Measurements from ENCODE around the gene CDKL1.

The CDKL1 gene

GRCh38 chr14:50321009-50321660, 75.5 kb downstream of the CDKL1 start (continued):
- TF ChIP-seq, protein P1, sequence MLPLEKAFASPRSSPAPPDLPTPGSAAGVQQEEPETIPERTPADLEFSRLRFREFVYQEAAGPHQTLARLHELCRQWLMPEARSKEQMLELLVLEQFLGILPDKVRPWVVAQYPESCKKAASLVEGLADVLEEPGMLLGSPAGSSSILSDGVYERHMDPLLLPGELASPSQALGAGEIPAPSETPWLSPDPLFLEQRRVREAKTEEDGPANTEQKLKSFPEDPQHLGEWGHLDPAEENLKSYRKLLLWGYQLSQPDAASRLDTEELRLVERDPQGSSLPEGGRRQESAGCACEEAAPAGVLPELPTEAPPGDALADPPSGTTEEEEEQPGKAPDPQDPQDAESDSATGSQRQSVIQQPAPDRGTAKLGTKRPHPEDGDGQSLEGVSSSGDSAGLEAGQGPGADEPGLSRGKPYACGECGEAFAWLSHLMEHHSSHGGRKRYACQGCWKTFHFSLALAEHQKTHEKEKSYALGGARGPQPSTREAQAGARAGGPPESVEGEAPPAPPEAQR (tag by site-specific recombination; IDR thresholded peaks at IDR 0.05): no peak
- no peak for TF ChIP-seq ZNF513 (tag by site-specific recombination; IDR thresholded peaks at IDR 0.05)
- TF ChIP-seq ZFP41 (tag by site-specific recombination; IDR thresholded peaks at IDR 0.05; ENCODE audit: borderline replicate concordance): no peak
- no peak for TF ChIP-seq ZNF792 (tag by site-specific recombination; IDR thresholded peaks at IDR 0.05)
- TF ChIP-seq ZNF362 (tag by site-specific recombination; IDR thresholded peaks at IDR 0.05): peak; percentile 99
- TF ChIP-seq ATF2 (tag by site-specific recombination; IDR thresholded peaks at IDR 0.05; ENCODE audit: low read depth): peak; percentile 58; the same call in 1 of the 2 replicates
- TF ChIP-seq, protein P2, sequence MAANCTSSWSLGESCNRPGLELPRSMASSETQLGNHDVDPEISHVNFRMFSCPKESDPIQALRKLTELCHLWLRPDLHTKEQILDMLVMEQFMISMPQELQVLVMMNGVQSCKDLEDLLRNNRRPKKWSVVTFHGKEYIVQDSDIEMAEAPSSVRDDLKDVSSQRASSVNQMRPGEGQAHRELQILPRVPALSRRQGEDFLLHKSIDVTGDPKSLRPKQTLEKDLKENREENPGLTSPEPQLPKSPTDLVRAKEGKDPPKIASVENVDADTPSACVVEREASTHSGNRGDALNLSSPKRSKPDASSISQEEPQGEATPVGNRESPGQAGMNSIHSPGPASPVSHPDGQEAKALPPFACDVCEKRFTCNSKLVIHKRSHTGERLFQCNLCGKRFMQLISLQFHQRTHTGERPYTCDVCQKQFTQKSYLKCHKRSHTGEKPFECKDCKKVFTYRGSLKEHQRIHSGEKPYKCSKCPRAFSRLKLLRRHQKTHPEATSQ (tag by site-specific recombination; IDR thresholded peaks at IDR 0.05): no peak
- peak; percentile 81; the same call in 1 of the 2 replicates for TF ChIP-seq ZNF394 (tag by site-specific recombination; IDR thresholded peaks at IDR 0.05; ENCODE audit: borderline replicate concordance)
- no peak for TF ChIP-seq ZNF214 (tag by site-specific recombination; IDR thresholded peaks at IDR 0.05; ENCODE audit: borderline replicate concordance)
- TF ChIP-seq ZNF404 (tag by site-specific recombination; IDR thresholded peaks at IDR 0.05): no peak
- TF ChIP-seq ZNF24 (tag by site-specific recombination; IDR thresholded peaks at IDR 0.05): peak; percentile 93
- TF ChIP-seq, protein P3, sequence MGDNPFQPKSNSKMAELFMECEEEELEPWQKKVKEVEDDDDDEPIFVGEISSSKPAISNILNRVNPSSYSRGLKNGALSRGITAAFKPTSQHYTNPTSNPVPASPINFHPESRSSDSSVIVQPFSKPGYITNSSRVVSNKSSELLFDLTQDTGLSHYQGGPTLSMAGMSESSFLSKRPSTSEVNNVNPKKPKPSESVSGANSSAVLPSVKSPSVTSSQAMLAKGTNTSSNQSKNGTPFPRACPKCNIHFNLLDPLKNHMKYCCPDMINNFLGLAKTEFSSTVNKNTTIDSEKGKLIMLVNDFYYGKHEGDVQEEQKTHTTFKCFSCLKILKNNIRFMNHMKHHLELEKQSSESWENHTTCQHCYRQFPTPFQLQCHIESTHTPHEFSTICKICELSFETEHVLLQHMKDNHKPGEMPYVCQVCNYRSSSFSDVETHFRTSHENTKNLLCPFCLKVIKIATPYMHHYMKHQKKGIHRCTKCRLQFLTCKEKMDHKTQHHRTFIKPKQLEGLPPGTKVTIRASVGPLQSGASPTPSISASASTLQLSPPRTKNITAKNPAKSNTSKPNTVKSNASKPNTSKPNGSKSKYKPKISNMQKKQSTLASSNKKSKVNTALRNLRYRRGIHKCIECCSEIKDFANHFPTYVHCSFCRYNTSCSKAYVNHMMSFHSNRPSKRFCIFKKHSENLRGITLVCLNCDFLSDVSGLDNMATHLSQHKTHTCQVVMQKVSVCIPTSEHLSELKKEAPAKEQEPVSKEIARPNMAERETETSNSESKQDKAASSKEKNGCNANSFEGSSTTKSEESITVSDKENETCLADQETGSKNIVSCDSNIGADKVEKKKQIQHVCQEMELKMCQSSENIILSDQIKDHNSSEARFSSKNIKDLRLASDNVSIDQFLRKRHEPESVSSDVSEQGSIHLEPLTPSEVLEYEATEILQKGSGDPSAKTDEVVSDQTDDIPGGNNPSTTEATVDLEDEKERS (tag by site-specific recombination; IDR thresholded peaks at IDR 0.05): no peak
- peak; percentile 39; the same call in 1 of the 2 replicates for TF ChIP-seq ZNF2 (tag by site-specific recombination; IDR thresholded peaks at IDR 0.05)
- peak; percentile 70 for TF ChIP-seq SP2 (tag by site-specific recombination; IDR thresholded peaks at IDR 0.05)
- TF ChIP-seq, protein P4, sequence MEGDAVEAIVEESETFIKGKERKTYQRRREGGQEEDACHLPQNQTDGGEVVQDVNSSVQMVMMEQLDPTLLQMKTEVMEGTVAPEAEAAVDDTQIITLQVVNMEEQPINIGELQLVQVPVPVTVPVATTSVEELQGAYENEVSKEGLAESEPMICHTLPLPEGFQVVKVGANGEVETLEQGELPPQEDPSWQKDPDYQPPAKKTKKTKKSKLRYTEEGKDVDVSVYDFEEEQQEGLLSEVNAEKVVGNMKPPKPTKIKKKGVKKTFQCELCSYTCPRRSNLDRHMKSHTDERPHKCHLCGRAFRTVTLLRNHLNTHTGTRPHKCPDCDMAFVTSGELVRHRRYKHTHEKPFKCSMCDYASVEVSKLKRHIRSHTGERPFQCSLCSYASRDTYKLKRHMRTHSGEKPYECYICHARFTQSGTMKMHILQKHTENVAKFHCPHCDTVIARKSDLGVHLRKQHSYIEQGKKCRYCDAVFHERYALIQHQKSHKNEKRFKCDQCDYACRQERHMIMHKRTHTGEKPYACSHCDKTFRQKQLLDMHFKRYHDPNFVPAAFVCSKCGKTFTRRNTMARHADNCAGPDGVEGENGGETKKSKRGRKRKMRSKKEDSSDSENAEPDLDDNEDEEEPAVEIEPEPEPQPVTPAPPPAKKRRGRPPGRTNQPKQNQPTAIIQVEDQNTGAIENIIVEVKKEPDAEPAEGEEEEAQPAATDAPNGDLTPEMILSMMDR (tag by site-specific recombination; IDR thresholded peaks at IDR 0.05): peak; percentile 59; the same call in 1 of the 2 replicates
- TF ChIP-seq ZNF837 (tag by site-specific recombination; IDR thresholded peaks at IDR 0.05): no peak
- no peak for TF ChIP-seq ZBTB49 (tag by site-specific recombination; IDR thresholded peaks at IDR 0.05; ENCODE audit: low read depth)
- TF ChIP-seq ZNF366 (tag by site-specific recombination; conservative IDR thresholded peaks at IDR 0.05): peak; percentile 84
- no peak for TF ChIP-seq ZBTB8A (tag by site-specific recombination; IDR thresholded peaks at IDR 0.05)
- TF ChIP-seq, protein P5, sequence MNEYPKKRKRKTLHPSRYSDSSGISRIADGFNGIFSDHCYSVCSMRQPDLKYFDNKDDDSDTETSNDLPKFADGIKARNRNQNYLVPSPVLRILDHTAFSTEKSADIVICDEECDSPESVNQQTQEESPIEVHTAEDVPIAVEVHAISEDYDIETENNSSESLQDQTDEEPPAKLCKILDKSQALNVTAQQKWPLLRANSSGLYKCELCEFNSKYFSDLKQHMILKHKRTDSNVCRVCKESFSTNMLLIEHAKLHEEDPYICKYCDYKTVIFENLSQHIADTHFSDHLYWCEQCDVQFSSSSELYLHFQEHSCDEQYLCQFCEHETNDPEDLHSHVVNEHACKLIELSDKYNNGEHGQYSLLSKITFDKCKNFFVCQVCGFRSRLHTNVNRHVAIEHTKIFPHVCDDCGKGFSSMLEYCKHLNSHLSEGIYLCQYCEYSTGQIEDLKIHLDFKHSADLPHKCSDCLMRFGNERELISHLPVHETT (tag by site-specific recombination; IDR thresholded peaks at IDR 0.05): peak; percentile 41; the same call in 1 of the 2 replicates
- no peak for TF ChIP-seq ZNF561 (tag by site-specific recombination; IDR thresholded peaks at IDR 0.05; ENCODE audit: borderline replicate concordance)
- no peak for TF ChIP-seq ZNF223 (tag by site-specific recombination; IDR thresholded peaks at IDR 0.05)

All from HEK293 (cell line).